ENCODE data around the gene SPDYE5. TPM values are rescaled to one million over a fixed set of nuclear protein-coding genes. Genes with fewer than 3 reads are reported as not detected.

SPDYE5 gene
- total RNA-seq, 1 experiment from 2014 or later, result not detected

- no peak for DNase-seq (ENCODE audit: low spot score)
Observed at GRCh38 chr7:75536940-75537538, 44.9 kb downstream of the SPDYE5 start.

- DNase-seq (ENCODE audit: low spot score), result peak; percentile 3
Observed at GRCh38 chr7:75537731-75538130, 45.6 kb downstream of the SPDYE5 start.

- no peak for DNase-seq (ENCODE audit: low spot score)
Observed at GRCh38 chr7:75546237-75547015, 54.3 kb downstream of the SPDYE5 start.

Other genes with a start within 250 kb of the SPDYE5 start
- gene TRIM73, start 96.7 kb upstream of the SPDYE5 start, total RNA-seq (2014; rRNA removed; shearing (Covaris generic)), result 0.15 TPM in 1 of 2 replicates, not detected in the other
- 4.9 and 8.8 TPM in 2 replicates for gene POM121C, start 6.0 kb upstream of the SPDYE5 start, total RNA-seq (2014; rRNA removed; shearing (Covaris generic))
- 12.9 and 17.5 TPM in 2 replicates for gene HIP1, start 246.6 kb downstream of the SPDYE5 start, total RNA-seq (2014; rRNA removed; shearing (Covaris generic))